GM12865 (cell line): ENCODE results near the gene ADTRP.
"Not testable (repeated sequence)": the region's sequence is repeated elsewhere in the genome, so short reads cannot be mapped to it uniquely, and the experiment has no call there.

Experiments
- DNase-seq: peaks from one replicate; pipeline ENCODE4 v3.0.0; 2010; ENCODE audit warnings: low read depth
- H3K4me3 ChIP-seq: 2 replicates; pipeline ENCODE4 v1.5.1; 2011; ENCODE audit warnings: mild to moderate bottlenecking, low read depth, low read length, control low read depth
- TF ChIP-seq, protein P1 (sequence below): IDR thresholded peaks from 2 replicates; pipeline ENCODE4 v1.5.1; 2011; ENCODE audit warnings: low read length, control low read depth, low read depth, inconsistent platforms; ENCODE audit not compliant: insufficient read depth; ENCODE audit errors: missing control alignments

Gene ADTRP

DNA sequence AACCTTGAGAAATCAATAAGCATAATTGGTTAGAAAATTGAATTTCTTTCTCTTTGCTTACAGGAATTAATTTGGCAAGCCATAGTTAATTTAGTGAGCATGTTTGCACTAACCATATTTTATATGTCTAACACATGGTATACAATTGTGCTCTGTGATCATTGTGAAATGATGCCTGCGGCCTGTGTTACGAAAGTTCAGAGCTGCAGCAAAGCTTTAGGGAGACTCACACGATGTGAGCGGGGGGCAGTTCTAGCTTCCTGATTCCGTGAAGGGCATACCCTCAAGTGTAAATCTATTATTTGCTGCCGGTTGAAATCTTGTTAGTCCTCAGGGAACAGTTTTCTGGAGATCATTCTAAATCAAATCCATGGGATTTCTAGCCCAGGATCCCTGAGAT is 25.5 kb upstream of the ADTRP start:
- DNase-seq, result no peak

DNA sequence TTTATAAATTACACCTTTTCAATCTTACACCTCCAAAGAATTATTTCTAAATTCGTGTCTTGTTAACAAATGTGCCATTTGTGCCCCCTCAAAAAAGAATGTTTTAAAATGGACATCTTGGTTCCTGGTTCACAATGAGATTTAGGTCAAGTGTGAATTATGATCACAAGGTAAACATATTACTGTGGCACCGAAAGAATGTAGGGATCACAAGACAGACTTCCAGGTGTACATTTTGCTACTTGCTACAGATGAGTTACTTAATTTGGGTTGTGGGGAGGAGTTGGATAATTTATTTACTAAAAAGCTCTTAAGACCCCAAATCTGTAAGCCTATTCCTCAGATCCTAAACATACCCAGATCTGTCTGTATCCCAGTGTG is 25.0 kb upstream of the ADTRP start:
- no peak for DNase-seq
- H3K4me3 ChIP-seq, result no peak overlapping the region
- TF ChIP-seq, protein P1, sequence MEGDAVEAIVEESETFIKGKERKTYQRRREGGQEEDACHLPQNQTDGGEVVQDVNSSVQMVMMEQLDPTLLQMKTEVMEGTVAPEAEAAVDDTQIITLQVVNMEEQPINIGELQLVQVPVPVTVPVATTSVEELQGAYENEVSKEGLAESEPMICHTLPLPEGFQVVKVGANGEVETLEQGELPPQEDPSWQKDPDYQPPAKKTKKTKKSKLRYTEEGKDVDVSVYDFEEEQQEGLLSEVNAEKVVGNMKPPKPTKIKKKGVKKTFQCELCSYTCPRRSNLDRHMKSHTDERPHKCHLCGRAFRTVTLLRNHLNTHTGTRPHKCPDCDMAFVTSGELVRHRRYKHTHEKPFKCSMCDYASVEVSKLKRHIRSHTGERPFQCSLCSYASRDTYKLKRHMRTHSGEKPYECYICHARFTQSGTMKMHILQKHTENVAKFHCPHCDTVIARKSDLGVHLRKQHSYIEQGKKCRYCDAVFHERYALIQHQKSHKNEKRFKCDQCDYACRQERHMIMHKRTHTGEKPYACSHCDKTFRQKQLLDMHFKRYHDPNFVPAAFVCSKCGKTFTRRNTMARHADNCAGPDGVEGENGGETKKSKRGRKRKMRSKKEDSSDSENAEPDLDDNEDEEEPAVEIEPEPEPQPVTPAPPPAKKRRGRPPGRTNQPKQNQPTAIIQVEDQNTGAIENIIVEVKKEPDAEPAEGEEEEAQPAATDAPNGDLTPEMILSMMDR, result no peak

More for the DNA sequence above, 25.5 kb upstream of the ADTRP start:
- H3K4me3 ChIP-seq, result no peak overlapping the region
- TF ChIP-seq, protein P1, result no peak

DNA sequence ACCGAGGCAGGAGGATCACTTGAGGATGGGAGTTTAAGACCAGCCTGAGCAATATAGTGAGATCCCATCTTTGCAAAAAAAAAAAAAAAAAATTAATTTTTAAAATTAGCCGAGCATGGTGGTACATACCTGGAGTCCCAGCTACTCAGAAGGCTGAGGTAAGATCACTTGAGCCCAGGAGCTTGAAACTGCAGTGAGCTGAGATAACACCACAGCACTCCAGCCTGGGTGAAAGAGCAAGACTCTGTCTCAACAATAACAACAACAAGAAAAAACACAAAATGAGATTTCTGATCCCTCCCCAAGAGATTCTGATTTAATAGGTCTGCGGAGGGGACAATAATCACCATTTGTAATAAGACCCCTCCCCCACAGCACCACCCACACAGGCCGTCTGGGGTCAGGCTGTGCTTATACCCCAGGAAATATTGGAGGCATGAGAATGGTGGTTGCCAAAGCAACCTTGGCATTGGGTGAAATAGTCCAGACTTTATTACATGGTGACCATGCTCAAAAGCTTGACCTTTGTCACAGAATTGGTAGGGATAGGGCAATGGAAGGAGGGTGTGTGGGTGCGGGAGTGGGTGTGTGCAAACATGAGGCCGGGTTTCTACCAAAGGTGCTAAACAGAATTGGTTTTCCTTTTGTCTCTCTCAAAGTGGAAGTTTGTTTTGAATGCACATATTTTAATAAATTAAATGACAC is 24.4 kb upstream of the ADTRP start:
- TF ChIP-seq, protein P1, result no peak
- no peak for DNase-seq

DNA sequence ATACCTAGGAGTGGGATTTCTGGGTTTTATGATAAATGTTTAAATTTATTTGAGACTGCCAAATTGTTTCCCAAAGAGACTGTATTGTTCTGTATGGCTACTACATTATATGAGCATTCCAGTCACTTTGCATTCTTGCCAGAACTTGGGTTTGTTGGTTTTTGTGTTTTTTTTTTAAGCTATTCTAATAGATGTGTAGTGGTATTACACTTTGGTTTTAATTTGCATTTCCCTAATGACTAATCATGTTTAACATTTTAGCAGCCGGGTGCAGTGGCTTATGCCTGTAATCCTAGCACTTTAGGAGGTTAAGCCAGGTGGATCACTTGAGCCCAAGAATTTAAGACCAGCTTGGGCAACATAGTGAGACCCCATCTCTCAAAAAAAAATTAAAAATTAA is 21.9 kb upstream of the ADTRP start:
- not testable (repeated sequence) for H3K4me3 ChIP-seq, DNase-seq

More for the DNA sequence above, 24.4 kb upstream of the ADTRP start:
- H3K4me3 ChIP-seq, result no peak overlapping the region

DNA sequence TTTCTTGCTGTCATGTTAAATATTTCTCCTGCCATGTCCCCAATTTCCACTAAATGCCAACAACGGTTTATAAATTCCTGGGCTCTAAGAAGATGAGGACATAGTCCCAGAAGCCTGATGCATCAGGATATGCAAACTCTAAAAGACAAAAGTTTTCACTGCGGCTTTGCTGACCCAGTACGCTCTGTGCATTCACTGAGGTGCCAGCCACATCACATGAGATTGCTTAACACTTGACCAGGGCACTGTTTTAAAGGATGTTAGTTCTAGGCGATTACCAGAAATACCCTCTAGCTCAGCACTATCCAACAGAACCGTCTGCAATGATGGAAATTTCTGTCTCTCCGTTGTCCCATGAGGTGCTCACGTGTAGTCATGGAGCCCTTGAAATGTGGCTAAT is 19.9 kb upstream of the ADTRP start:
- DNase-seq, result no peak
- TF ChIP-seq, protein P1, result no peak

DNA sequence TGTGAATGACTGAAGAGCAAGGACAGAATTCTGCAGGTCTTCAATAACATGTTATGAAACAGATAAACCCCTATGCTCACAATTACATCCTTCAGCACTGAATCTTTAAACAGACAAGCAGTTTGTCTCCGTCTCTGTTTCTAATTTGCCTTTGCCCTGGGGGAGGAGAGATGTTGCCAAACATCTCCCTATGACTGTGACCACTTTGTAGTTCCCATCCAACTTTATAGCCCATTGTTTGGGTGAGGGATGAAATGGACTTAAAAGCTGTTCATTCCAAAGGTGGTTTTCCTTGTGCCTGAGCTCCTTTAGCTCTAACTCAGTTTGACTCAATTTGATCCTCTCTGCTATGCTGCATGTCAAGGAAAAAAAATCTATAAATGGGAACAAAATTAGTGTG is 19.5 kb upstream of the ADTRP start:
- H3K4me3 ChIP-seq, result no peak overlapping the region
- TF ChIP-seq, protein P1, result no peak
- no peak for DNase-seq

More for the DNA sequence above, 19.9 kb upstream of the ADTRP start:
- H3K4me3 ChIP-seq, result no peak overlapping the region

DNA sequence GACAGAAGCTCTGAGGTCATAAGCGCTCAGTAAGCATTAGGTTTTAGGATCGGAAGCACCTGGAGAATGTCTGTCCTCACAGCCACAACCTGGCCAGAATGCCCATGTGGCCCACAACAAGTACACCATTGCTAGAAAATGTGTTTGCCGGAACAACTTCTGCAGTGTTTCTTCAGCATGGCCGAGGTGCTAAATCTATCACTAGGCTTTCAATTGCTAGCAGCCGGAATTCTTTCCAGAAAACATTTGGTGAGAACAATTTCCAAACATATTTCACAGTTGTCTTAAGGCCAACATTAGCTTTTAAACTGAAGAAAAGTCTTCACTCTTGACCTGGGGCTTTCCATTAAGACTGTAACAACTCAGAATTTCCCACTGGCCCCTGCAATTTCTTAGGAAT is 18.2 kb upstream of the ADTRP start:
- TF ChIP-seq, protein P1, result no peak
- no peak overlapping the region for H3K4me3 ChIP-seq
- no peak for DNase-seq
